ENCODE data around the gene EZR. TPM values are rescaled to one million over a fixed set of nuclear protein-coding genes. Genes with fewer than 3 reads are reported as not detected.

Gene EZR
- total and polyA plus RNA-seq, 2 of the 8 experiments (the other 6 are each of a cell fraction or from before 2014, with no cell fraction given): 122 to 286 TPM

GRCh38 chr6:158816803-158817727 is 2.1 kb downstream of the EZR start:
- ChIA-PET POLR2A (ENCODE audit: partially characterized antibody) (interaction anchor here (0.8 to 2.2 kb wide), 18 partner anchors 9 to 105 kb away, joined by 3 to 23 read pairs (median 3); no protein-coding TSS in a partner anchor), CTCF (ENCODE audit: partially characterized antibody) (interaction anchor here (1.0 kb wide), 1 partner anchor 99 kb away, joined by 3 read pairs; no protein-coding TSS in a partner anchor)
- H3K4me2 ChIP-seq (ENCODE audit: insufficient read depth in 1 of 2, low read depth in 2 of 2, low read length in 2 of 2): peak overlapping the region; percentile 58 to 90
- H3K4ac ChIP-seq (replicated peaks; ENCODE audit: insufficient read length, low read depth, low read length): peak overlapping the region; percentile 80
- peak overlapping the region; percentile 69 to 88 (median 78) for H3K4me3 ChIP-seq (ENCODE audit: extremely low read depth in 1 of 4, insufficient read depth in 2 of 4, low read depth in 3 of 4, low read length in 4 of 4)
- 0 out of 2 replicates have a peak overlapping the region, but pooled peaks have one; percentile 32 for H3K27ac ChIP-seq (ENCODE audit: low read depth, low read length)
- no peak overlapping the region for H4K91ac ChIP-seq (replicated peaks; ENCODE audit: insufficient read length, low read length)
- H3K14ac ChIP-seq (ENCODE audit: insufficient read length): no peak overlapping the region
- peaks cover 0 to 7% (median 5%) of the 10 kb centered on the region in 4 experiments; a peak in 5 of 7 replicates for H3K27me3 ChIP-seq (replicated peaks in 1 of 4; ENCODE audit: control insufficient read depth in 3 of 4, extremely low read depth in 1 of 4, insufficient read depth in 3 of 4, low read length in 3 of 4)
- peaks cover 10 to 49% (median 23%) of the 10 kb centered on the region in 4 experiments; a peak in 7 of 8 replicates for H3K36me3 ChIP-seq (ENCODE audit: control insufficient read depth in 2 of 4, insufficient read depth in 4 of 4, low read length in 3 of 4)
- H3K18ac ChIP-seq (ENCODE audit: extremely low read depth, low read length): no peak overlapping the region; the same call in 1 of the 2 replicates
- FAIRE-seq: no peak
- H2AK5ac ChIP-seq (ENCODE audit: low read depth, low read length): no peak overlapping the region
- H3K9me3 ChIP-seq (ENCODE audit: insufficient read depth in 2 of 2, low read depth in 1 of 2, low read length in 1 of 2): peaks cover 2 to 7% of the 10 kb centered on the region in 2 experiments; a peak in 3 of 4 replicates
- peaks cover 9 to 16% (median 10%) of the 10 kb centered on the region in 4 experiments for H3K4me1 ChIP-seq (replicated peaks in 1 of 4; ENCODE audit: control insufficient read depth in 3 of 4, insufficient read depth in 4 of 4, low read length in 3 of 4)
- H2BK12ac ChIP-seq (ENCODE audit: low read depth, low read length): no peak overlapping the region
- H3K56ac ChIP-seq (replicated peaks; ENCODE audit: insufficient read length, low read depth, low read length): peak overlapping the region; percentile 19
- H4K8ac ChIP-seq (ENCODE audit: extremely low read depth, insufficient read depth, low read length): no peak overlapping the region
- H3K79me1 ChIP-seq (ENCODE audit: low read depth, low read length): peaks cover 4% of the 10 kb centered on the region; the same call in 1 of the 2 replicates
- H2BK5ac ChIP-seq (ENCODE audit: low read depth, low read length): peak overlapping the region; percentile 13; the same call in 1 of the 2 replicates
- H2BK15ac ChIP-seq (ENCODE audit: low read length): no peak overlapping the region
- no peak overlapping the region for H3K23ac ChIP-seq (ENCODE audit: insufficient read length)
- peak overlapping the region; percentile 64 to 75 (median 72); a peak in 6 of 7 replicates for H3K9ac ChIP-seq (replicated peaks in 1 of 4; ENCODE audit: extremely low read depth in 1 of 4, low read depth in 3 of 4, low read length in 3 of 4)
- H4K5ac ChIP-seq (ENCODE audit: insufficient read length, low read depth, low read length): no peak overlapping the region
- H3K79me2 ChIP-seq (ENCODE audit: control insufficient read depth in 1 of 2, insufficient read depth in 2 of 2, low read length in 2 of 2): peaks cover 50 to 62% of the 10 kb centered on the region in 2 experiments
- peaks cover 41 to 45% of the 10 kb centered on the region in 2 experiments for H4K20me1 ChIP-seq (replicated peaks in 1 of 2; ENCODE audit: control insufficient read depth in 1 of 2, insufficient read depth in 2 of 2, low read length in 2 of 2)
- peaks cover 7% of the 10 kb centered on the region for H3K23me2 ChIP-seq (ENCODE audit: low read depth, low read length)
- no peak for DNase-seq (ENCODE audit: low read depth in 1 of 2, low spot score in 2 of 2)
- WGBS, 2 experiments (ENCODE audit: extremely low coverage in 1 of 2, insufficient coverage in 1 of 2, insufficient read length in 1 of 2, insufficient replicate concordance in 2 of 2, low coverage in 1 of 2, low lambda C conversion rate in 2 of 2, missing lambda C conversion rate in 1 of 2): 23% methylated on average over 20 of the region's 20 CpGs; no CpG with 5 or more reads in 1 of the 2 experiments
- H2BK20ac ChIP-seq (ENCODE audit: low read length): no peak overlapping the region
- TF ChIP-seq POLR2AphosphoS5 (IDR thresholded peaks at IDR 0.05; ENCODE audit: low read depth, low read length) (peak; percentile 22), SRF (IDR thresholded peaks at IDR 0.05; ENCODE audit: low read depth, low read length) (no peak), SIN3A (conservative IDR thresholded peaks at IDR 0.05 in 1 of 2, IDR thresholded peaks at IDR 0.05 in 1 of 2; ENCODE audit: low read depth in 1 of 2, low read length in 2 of 2) (peak in 1 of 2 experiments; percentile 71; a peak in 2 of 4 replicates)
- no peak overlapping the region for H2BK120ac ChIP-seq (replicated peaks; ENCODE audit: low read depth, low read length)
- no peak overlapping the region for H2AFZ ChIP-seq (ENCODE audit: low read length)
